Lower leg skin (tissue), 3 donors: ENCODE measurements around the gene SYCP2L.

Experiments used
- POLR2A ChIP-seq, 2 donors: fragments of 450-650 bp; IDR thresholded peaks; one replicate each; pipeline ENCODE4 v1.6.1; 2016 to 2017; ENCODE audit warnings: antibody characterized with exemption in 2 of 2, mild to moderate bottlenecking in 1 of 2, moderate library complexity in 1 of 2
- TF ChIP-seq, protein P1 (sequence below), 3 donors: fragments of 450-650 bp; IDR thresholded peaks; one replicate each; pipeline ENCODE4 v1.5.1; 2016; ENCODE audit warnings: antibody characterized with exemption in 3 of 3, mild to moderate bottlenecking in 3 of 3, moderate library complexity in 2 of 3

- no peak for TF ChIP-seq POLR2A (IDR thresholded peaks at IDR 0.05)
- TF ChIP-seq, protein P1, sequence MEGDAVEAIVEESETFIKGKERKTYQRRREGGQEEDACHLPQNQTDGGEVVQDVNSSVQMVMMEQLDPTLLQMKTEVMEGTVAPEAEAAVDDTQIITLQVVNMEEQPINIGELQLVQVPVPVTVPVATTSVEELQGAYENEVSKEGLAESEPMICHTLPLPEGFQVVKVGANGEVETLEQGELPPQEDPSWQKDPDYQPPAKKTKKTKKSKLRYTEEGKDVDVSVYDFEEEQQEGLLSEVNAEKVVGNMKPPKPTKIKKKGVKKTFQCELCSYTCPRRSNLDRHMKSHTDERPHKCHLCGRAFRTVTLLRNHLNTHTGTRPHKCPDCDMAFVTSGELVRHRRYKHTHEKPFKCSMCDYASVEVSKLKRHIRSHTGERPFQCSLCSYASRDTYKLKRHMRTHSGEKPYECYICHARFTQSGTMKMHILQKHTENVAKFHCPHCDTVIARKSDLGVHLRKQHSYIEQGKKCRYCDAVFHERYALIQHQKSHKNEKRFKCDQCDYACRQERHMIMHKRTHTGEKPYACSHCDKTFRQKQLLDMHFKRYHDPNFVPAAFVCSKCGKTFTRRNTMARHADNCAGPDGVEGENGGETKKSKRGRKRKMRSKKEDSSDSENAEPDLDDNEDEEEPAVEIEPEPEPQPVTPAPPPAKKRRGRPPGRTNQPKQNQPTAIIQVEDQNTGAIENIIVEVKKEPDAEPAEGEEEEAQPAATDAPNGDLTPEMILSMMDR (IDR thresholded peaks at IDR 0.05): no peak
Observed at GRCh38 chr6:10995114-10995707, 108.4 kb downstream of the SYCP2L start.
